SH-SY5Y (cell line): ENCODE data around the gene PANX2.

ENCODE experiments used
- GATA2 ChIP-seq: IDR thresholded peaks from 2 replicates; pipeline ENCODE4 v1.6.1; 2011; ENCODE audit warnings: mild to moderate bottlenecking, low read depth, low read length
- GATA3 ChIP-seq: IDR thresholded peaks from 2 replicates; pipeline ENCODE4 v1.6.1; 2011; ENCODE audit warnings: low read depth, mild to moderate bottlenecking, low read length, moderate library complexity

- TF ChIP-seq GATA2 (no peak), GATA3 (no peak)
Measured at GRCh38 chr22:50173311-50173982, 2.9 kb downstream of the PANX2 start.
